Duodenal mucosa (tissue), 2 donors: Measurements from ENCODE around the gene CFAP251.
"Not testable (repeated sequence)": the region's sequence is repeated elsewhere in the genome, so short reads cannot be mapped to it uniquely, and the experiment has no call there.

Source experiments
- H3K27ac ChIP-seq: one replicate; pipeline ENCODE4 v1.7.0; 2013; ENCODE audit warnings: low read depth, low read length
- H3K27me3 ChIP-seq, 2 donors: one replicate each; pipeline ENCODE4 v1.7.0; 2013; ENCODE audit warnings: low read length in 2 of 2, control low read depth in 1 of 2; ENCODE audit not compliant: insufficient read depth in 2 of 2, control insufficient read depth in 1 of 2
- H3K36me3 ChIP-seq, 2 donors: one replicate each; pipeline ENCODE4 v1.7.0; 2013; ENCODE audit warnings: low read length in 2 of 2, control low read depth in 1 of 2; ENCODE audit not compliant: insufficient read depth in 2 of 2, control insufficient read depth in 1 of 2
- H3K4me1 ChIP-seq, 2 donors: one replicate each; pipeline ENCODE4 v1.7.0; 2013; ENCODE audit warnings: low read length in 2 of 2, control low read depth in 1 of 2; ENCODE audit not compliant: insufficient read depth in 2 of 2, control insufficient read depth in 1 of 2
- H3K4me3 ChIP-seq, 2 donors: one replicate each; pipeline ENCODE4 v1.7.0; 2013; ENCODE audit warnings: low read length in 2 of 2, low read depth in 1 of 2
- H3K9ac ChIP-seq, 2 donors: one replicate each; pipeline ENCODE4 v1.7.0; 2013; ENCODE audit warnings: low read length in 2 of 2, low read depth in 1 of 2
- H3K9me3 ChIP-seq, 2 donors: one replicate each; pipeline ENCODE4 v1.7.0; 2013; ENCODE audit warnings: low read length in 2 of 2, control low read depth in 1 of 2; ENCODE audit not compliant: control insufficient read depth in 1 of 2

Gene CFAP251

DNA sequence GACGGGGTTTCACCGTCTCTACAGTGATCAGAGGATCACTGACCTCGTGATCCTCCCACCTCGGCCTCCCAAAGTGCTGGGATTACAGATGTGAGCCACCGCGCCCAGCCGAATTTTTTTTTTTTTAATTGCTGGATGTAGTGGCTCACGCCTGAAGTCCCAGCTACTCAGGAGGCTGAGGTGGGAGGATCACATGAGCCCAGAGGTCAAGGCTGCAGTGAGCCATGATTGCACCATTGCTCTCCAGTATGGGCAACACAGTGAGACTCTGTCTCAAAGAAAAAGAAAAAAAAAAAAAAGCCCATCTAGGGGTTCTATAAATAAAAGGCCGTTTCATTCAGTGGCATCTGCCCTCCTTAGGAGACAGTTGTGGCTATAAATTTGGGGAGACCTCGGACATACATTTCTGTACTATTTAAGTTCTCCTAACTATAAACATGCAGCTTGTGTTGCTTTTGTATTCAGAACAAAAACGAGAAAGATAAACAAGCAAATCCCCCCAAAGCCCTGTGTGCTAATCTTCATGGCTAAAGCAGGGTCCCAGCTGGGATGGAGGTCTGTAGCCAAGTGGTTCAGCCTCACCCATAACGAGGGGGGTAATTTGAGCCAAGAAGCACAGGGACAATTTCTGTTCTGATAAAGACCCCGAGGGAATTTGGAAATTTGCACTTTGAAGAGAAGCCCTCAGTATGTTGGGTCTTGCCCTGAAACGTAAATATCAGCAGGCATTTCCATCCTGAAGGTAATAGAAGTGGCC is 68.3 kb downstream of the CFAP251 start:
- no peaks in the 10 kb centered on the region for H3K36me3 ChIP-seq
- H3K9ac ChIP-seq: no peak overlapping the region
- H3K27me3 ChIP-seq: no peaks in the 10 kb centered on the region
- no peaks in the 10 kb centered on the region for H3K9me3 ChIP-seq
- no peaks in the 10 kb centered on the region for H3K4me1 ChIP-seq
- no peak overlapping the region for H3K27ac ChIP-seq
- H3K4me3 ChIP-seq: no peak overlapping the region

DNA sequence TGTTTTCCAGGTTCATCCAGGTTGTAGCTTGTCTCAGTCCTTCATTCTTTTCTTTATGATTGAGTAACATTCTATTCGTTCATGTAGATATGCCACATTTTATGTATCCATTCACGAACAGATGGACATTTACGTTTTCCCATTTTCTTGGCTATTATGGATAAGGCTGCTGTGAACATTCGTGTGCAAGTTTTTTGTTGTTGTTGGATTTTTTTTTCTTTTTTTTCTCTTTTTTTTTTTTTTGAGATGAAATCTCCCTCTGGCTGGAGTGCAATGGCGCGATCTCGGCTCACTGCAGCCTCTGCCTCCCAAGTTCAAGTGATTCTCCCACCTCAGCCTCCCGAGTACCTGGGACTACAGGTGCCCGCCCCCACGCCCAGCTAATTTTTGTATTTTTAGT is 70.1 kb downstream of the CFAP251 start:
- not testable (repeated sequence) for H3K4me1 ChIP-seq, H3K4me3 ChIP-seq, H3K27ac ChIP-seq, H3K9ac ChIP-seq, H3K27me3 ChIP-seq, H3K9me3 ChIP-seq, H3K36me3 ChIP-seq

GRCh38 chr12:121989276-121990113 is 71.1 kb downstream of the CFAP251 start:
- Histone ChIP-seq H3K9me3 (no peaks in the 10 kb centered on the region), H3K27ac (no peak overlapping the region), H3K4me3 (no peak overlapping the region), H3K9ac (no peak overlapping the region), H3K36me3 (no peaks in the 10 kb centered on the region), H3K4me1 (no peaks in the 10 kb centered on the region), H3K27me3 (no peaks in the 10 kb centered on the region)

DNA sequence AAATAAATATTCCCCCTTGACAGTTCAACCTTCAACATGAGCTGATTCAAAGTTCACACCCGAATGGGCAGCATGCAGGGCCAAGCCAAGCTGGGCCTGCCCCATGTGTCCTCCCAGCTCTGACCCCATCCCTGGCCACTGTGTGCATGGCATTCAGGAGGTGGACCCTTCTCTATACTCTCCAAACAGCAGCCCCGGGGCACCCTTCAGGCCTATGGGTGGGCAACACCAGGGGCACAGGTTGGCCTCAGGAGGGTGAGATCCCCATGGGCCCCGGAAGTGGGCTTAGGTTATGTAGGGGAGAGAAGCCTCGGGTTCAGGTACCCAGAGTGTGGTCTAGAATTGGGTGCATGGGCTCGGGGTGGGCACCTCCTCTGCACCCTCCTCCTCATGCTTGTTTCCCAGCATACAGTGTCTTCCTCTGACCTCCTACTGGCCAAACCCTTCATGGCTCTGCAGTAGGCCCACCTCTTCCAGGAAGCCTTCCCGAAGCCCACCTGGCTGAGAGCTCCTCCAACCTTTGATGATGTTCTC is 71.8 kb downstream of the CFAP251 start:
- Histone ChIP-seq H3K9ac (no peak overlapping the region), H3K4me1 (no peaks in the 10 kb centered on the region), H3K27me3 (no peaks in the 10 kb centered on the region), H3K36me3 (no peaks in the 10 kb centered on the region), H3K9me3 (no peaks in the 10 kb centered on the region), H3K27ac (no peak overlapping the region), H3K4me3 (no peak overlapping the region)

- Histone ChIP-seq H3K27me3 (no peaks in the 10 kb centered on the region), H3K9ac (no peak overlapping the region), H3K27ac (no peak overlapping the region), H3K36me3 (no peaks in the 10 kb centered on the region), H3K9me3 (no peaks in the 10 kb centered on the region), H3K4me1 (no peaks in the 10 kb centered on the region), H3K4me3 (no peak overlapping the region)
Measured at GRCh38 chr12:121990692-121991603, 72.6 kb downstream of the CFAP251 start.

DNA sequence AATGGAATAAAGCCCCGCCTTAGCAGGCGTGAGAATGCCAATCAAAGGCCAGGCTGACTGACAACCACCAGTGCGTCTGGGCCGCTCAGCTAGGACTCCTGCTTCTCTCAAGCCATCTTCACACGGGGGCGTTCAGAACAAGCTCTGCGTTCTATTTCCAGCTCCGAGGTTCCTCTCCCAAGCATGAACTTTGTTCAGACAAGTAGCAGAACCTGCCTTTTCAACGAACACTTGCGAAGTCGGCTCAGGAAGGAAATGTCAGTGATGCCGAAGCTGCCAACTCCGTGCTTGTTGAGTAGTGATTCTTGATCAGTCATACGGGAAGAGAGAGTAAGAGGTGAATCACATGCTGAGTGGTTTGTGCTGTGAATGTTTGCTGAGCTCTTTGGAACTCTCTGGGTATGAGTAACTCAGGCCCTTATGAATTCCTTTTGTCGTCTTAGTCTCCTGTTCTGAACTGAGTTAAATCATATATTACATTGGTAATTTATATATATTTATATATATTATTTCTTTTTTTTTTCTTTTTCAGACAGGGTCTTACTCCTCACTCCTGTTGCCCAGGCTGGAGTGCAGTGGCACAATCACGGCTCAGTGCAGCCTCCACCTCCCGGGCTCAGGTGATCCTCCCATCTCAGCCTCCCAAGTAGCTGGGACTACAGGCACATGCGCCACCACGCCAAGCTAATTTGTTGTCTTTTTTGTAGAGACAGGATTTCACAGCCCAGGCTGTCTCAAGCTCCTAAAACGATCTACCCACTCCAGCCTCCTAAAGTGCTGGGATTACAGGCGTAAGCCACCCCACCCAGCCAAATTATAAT is 73.9 kb downstream of the CFAP251 start:
- no peaks in the 10 kb centered on the region for H3K36me3 ChIP-seq
- H3K4me1 ChIP-seq: no peaks in the 10 kb centered on the region
- no peaks in the 10 kb centered on the region for H3K27me3 ChIP-seq
- H3K27ac ChIP-seq: no peak overlapping the region
- no peaks in the 10 kb centered on the region for H3K9me3 ChIP-seq
- no peak overlapping the region for H3K4me3 ChIP-seq
- no peak overlapping the region for H3K9ac ChIP-seq

GRCh38 chr12:121996050-121996944 is 77.9 kb downstream of the CFAP251 start:
- no peak overlapping the region for H3K27ac ChIP-seq
- no peaks in the 10 kb centered on the region for H3K9me3 ChIP-seq

DNA sequence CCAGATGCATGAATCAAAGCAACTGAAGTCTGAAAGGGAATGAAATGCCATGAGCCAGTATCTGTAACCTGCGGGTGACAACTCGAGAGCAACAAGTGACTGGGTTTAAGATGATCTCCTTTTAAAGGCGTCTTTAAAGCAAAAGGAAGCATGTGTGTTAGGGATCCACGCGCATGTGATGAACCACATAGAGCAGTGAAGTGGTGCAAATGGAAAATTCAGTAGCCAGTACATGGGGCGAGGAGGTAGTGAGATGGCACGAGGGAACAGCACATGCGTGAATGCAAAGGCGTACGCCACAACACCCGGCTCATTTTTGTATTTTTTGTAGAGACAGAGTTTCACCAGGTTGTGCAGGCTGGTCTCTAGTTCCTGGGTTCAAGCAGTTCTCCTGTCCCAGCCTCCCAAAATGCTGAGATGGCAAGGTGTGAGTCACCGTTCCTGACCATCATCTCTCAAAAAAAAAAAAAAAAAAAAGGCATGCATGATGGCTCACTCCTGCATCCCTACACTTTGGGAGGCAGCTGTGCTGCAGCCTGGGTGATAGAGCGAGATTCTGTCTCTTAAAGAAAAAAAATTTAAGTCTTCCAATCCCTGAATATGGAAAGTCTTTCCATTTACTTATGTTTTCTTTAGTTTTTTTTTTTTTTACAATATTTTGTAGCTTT is 78.7 kb downstream of the CFAP251 start:
- no peaks in the 10 kb centered on the region for H3K27me3 ChIP-seq
- H3K27ac ChIP-seq: no peak overlapping the region
- H3K4me3 ChIP-seq: no peak overlapping the region
- no peak overlapping the region for H3K9ac ChIP-seq
- H3K9me3 ChIP-seq: no peaks in the 10 kb centered on the region
- H3K36me3 ChIP-seq: no peaks in the 10 kb centered on the region
- no peaks in the 10 kb centered on the region for H3K4me1 ChIP-seq

More at GRCh38 chr12:121996050-121996944, 77.9 kb downstream of the CFAP251 start:
- Histone ChIP-seq H3K4me1 (no peaks in the 10 kb centered on the region), H3K36me3 (no peaks in the 10 kb centered on the region), H3K27me3 (no peaks in the 10 kb centered on the region), H3K9ac (no peak overlapping the region), H3K4me3 (no peak overlapping the region)
